SJSA1 (cell line): ENCODE measurements around the gene C11orf97. TPM values are rescaled to one million over a fixed set of nuclear protein-coding genes. Genes with fewer than 3 reads are reported as not detected.

Experiments used
- DNase-seq, 2 experiments: peaks; one replicate each; pipeline ENCODE4 v3.0.0-alpha.2; 2015 to 2020; ENCODE audit warnings: low spot score in 2 of 2, low read depth in 1 of 2
- H3K27ac ChIP-seq: fragments of 250-450 bp; sonication (Bioruptor Pico); 2 replicates; pipeline ENCODE4 v1.5.1; 2020; ENCODE audit warnings: mild to moderate bottlenecking, moderate library complexity
- H3K27me3 ChIP-seq: fragments of 250-450 bp; sonication (Bioruptor Pico); replicated peaks from 2 replicates; pipeline ENCODE4 v1.5.1; 2020; ENCODE audit warnings: mild to moderate bottlenecking, moderate library complexity
- H3K36me3 ChIP-seq: fragments of 250-450 bp; sonication (Bioruptor Pico); 2 replicates; pipeline ENCODE4 v1.5.1; 2020; ENCODE audit warnings: mild to moderate bottlenecking
- H3K4me1 ChIP-seq: fragments of 250-450 bp; sonication (Bioruptor Pico); replicated peaks from 2 replicates; pipeline ENCODE4 v1.6.1; 2021; ENCODE audit warnings: mild to moderate bottlenecking
- H3K4me3 ChIP-seq: fragments of 250-450 bp; sonication (Bioruptor Pico); 2 replicates; pipeline ENCODE4 v1.5.1; 2020; ENCODE audit warnings: mild to moderate bottlenecking
- H3K9me3 ChIP-seq: fragments of 250-450 bp; sonication (Bioruptor Pico); replicated peaks from 2 replicates; pipeline ENCODE4 v1.5.1; 2020; ENCODE audit warnings: mild to moderate bottlenecking
- total RNA-seq: library from RNA; depleted of rRNA; stranded (reverse); fragments of >200 nt; shearing (Covaris generic); gene quantifications from 2 replicates; pipeline ENCODE4 v1.2.3, GENCODE V29; 2014

Gene C11orf97
- total RNA-seq, 1 experiment from 2014 or later, result not detected

- H3K9me3 ChIP-seq, result no peaks in the 10 kb centered on the region
- H3K36me3 ChIP-seq, result no peaks in the 10 kb centered on the region
- no peak overlapping the region for H3K27ac ChIP-seq
- no peak overlapping the region for H3K4me3 ChIP-seq
- H3K4me1 ChIP-seq, result no peaks in the 10 kb centered on the region
- no peak for DNase-seq
- H3K27me3 ChIP-seq, result no peaks in the 10 kb centered on the region
Measured at GRCh38 chr11:94533696-94534630, 21.7 kb downstream of the C11orf97 start.

- no peaks in the 10 kb centered on the region for H3K27me3 ChIP-seq
- H3K4me3 ChIP-seq, result no peak overlapping the region
- no peak overlapping the region for H3K27ac ChIP-seq
- no peaks in the 10 kb centered on the region for H3K36me3 ChIP-seq
- no peaks in the 10 kb centered on the region for H3K4me1 ChIP-seq
- no peak for DNase-seq
- no peaks in the 10 kb centered on the region for H3K9me3 ChIP-seq
Measured at GRCh38 chr11:94536386-94536785, 24.1 kb downstream of the C11orf97 start.

GRCh38 chr11:94537031-94537600 is 24.9 kb downstream of the C11orf97 start:
- Histone ChIP-seq H3K9me3 (no peaks in the 10 kb centered on the region), H3K4me1 (no peaks in the 10 kb centered on the region), H3K36me3 (no peaks in the 10 kb centered on the region), H3K27me3 (no peaks in the 10 kb centered on the region), H3K27ac (no peak overlapping the region), H3K4me3 (no peak overlapping the region)
- no peak for DNase-seq

GRCh38 chr11:94539420-94539819 is 27.2 kb downstream of the C11orf97 start:
- Histone ChIP-seq H3K36me3 (no peaks in the 10 kb centered on the region), H3K4me3 (no peak overlapping the region), H3K9me3 (no peaks in the 10 kb centered on the region), H3K4me1 (peaks cover 1% of the 10 kb centered on the region), H3K27ac (no peak overlapping the region), H3K27me3 (no peaks in the 10 kb centered on the region)
- DNase-seq, result no peak

GRCh38 chr11:94543695-94544645 is 31.7 kb downstream of the C11orf97 start, which contains the start of gene FUT4:
Gene FUT4, plus strand, starts transcription at chr11:94543921. Its CDS starts 213 bp downstream, at chr11:94544134.
- peak; percentile 76 to 79 for DNase-seq
- Histone ChIP-seq H3K9me3 (no peaks in the 10 kb centered on the region), H3K36me3 (peaks cover 6% of the 10 kb centered on the region; the same call in 1 of the 2 replicates), H3K4me3 (peak within 1 kb of the TSS; percentile 68), H3K27ac (peak within 1 kb of the TSS; percentile 92), H3K27me3 (no peaks in the 10 kb centered on the region), H3K4me1 (peaks cover 13% of the 10 kb centered on the region)

GRCh38 chr11:94544646-94545263 is 32.5 kb downstream of the C11orf97 start:
- Histone ChIP-seq H3K9me3 (no peaks in the 10 kb centered on the region), H3K27me3 (no peaks in the 10 kb centered on the region), H3K4me3 (peak overlapping the region; percentile 68), H3K36me3 (peaks cover 6% of the 10 kb centered on the region; the same call in 1 of the 2 replicates), H3K4me1 (peaks cover 13% of the 10 kb centered on the region), H3K27ac (peak overlapping the region; percentile 92)
- no peak for DNase-seq

GRCh38 chr11:94545264-94546161 is 33.3 kb downstream of the C11orf97 start:
- H3K27ac ChIP-seq, result no peak overlapping the region
- no peak overlapping the region for H3K4me3 ChIP-seq
- no peaks in the 10 kb centered on the region for H3K9me3 ChIP-seq
- H3K4me1 ChIP-seq, result peaks cover 13% of the 10 kb centered on the region
- peaks cover 6% of the 10 kb centered on the region; the same call in 1 of the 2 replicates for H3K36me3 ChIP-seq
- no peaks in the 10 kb centered on the region for H3K27me3 ChIP-seq
- no peak for DNase-seq

GRCh38 chr11:94546162-94546470 is 33.9 kb downstream of the C11orf97 start:
- Histone ChIP-seq H3K4me1 (peaks cover 13% of the 10 kb centered on the region), H3K4me3 (no peak overlapping the region), H3K9me3 (no peaks in the 10 kb centered on the region), H3K27me3 (no peaks in the 10 kb centered on the region), H3K36me3 (peaks cover 6% of the 10 kb centered on the region; the same call in 1 of the 2 replicates), H3K27ac (no peak overlapping the region)
- DNase-seq, result no peak

- H3K27me3 ChIP-seq, result no peaks in the 10 kb centered on the region
- H3K4me1 ChIP-seq, result peaks cover 13% of the 10 kb centered on the region
- H3K27ac ChIP-seq, result no peak overlapping the region
- H3K36me3 ChIP-seq, result peaks cover 6% of the 10 kb centered on the region; the same call in 1 of the 2 replicates
- no peak overlapping the region for H3K4me3 ChIP-seq
- no peaks in the 10 kb centered on the region for H3K9me3 ChIP-seq
- DNase-seq, result no peak
Measured at GRCh38 chr11:94546886-94547285, 34.6 kb downstream of the C11orf97 start.

- peaks cover 6% of the 10 kb centered on the region; the same call in 1 of the 2 replicates for H3K36me3 ChIP-seq
- H3K9me3 ChIP-seq, result no peaks in the 10 kb centered on the region
- no peak overlapping the region for H3K27ac ChIP-seq
- DNase-seq, result no peak
- no peak overlapping the region for H3K4me3 ChIP-seq
- peaks cover 13% of the 10 kb centered on the region for H3K4me1 ChIP-seq
- no peaks in the 10 kb centered on the region for H3K27me3 ChIP-seq
Measured at GRCh38 chr11:94549146-94549545, 36.9 kb downstream of the C11orf97 start.

- Histone ChIP-seq H3K4me1 (peaks cover under 1% of the 10 kb centered on the region; the same call in 1 of the 2 replicates), H3K27me3 (no peaks in the 10 kb centered on the region), H3K4me3 (no peak overlapping the region), H3K9me3 (no peaks in the 10 kb centered on the region), H3K27ac (no peak overlapping the region), H3K36me3 (peaks cover under 1% of the 10 kb centered on the region; the same call in 1 of the 2 replicates)
- DNase-seq, result no peak
Measured at GRCh38 chr11:94550513-94550912, 38.3 kb downstream of the C11orf97 start.

- no peak overlapping the region for H3K27ac ChIP-seq
- H3K36me3 ChIP-seq, result no peaks in the 10 kb centered on the region
- no peaks in the 10 kb centered on the region for H3K9me3 ChIP-seq
- peaks cover 18% of the 10 kb centered on the region for H3K4me1 ChIP-seq
- DNase-seq, result peak in 1 of 2 experiments; percentile 43
- no peaks in the 10 kb centered on the region for H3K27me3 ChIP-seq
- no peak overlapping the region for H3K4me3 ChIP-seq
Measured at GRCh38 chr11:94553938-94554337, 41.7 kb downstream of the C11orf97 start.
